HEK293 (cell line): ENCODE results near the gene SECTM1.

Experiments
- CTCF ChIA-PET: fragments of 350-600 bp; formaldehyde crosslinking; extraction: SDS; loops from one replicate; lab custom pipeline; 2021; ENCODE audit warnings: antibody characterized with exemption; lab: Yijun Ruan, JAX
- POLR2A ChIA-PET: fragments of 300-600 bp; formaldehyde crosslinking; extraction: SDS; loops from one replicate; lab custom pipeline; 2020; ENCODE audit warnings: antibody characterized with exemption, inconsistent platforms; lab: Yijun Ruan, JAX
- H3K27ac ChIP-seq: fragments of 200-500 bp; sonication (Bioruptor generic); 2 replicates; pipeline ENCODE4 v1.5.1; 2014; ENCODE audit warnings: low read depth, low read length, control low read depth, inconsistent platforms; ENCODE audit errors: extremely low read depth
- H3K36me3 ChIP-seq, 2 experiments: fragments of 200-500 bp in 1 of 2; sonication (Bioruptor generic) in 1 of 2; 1 replicate in 1 of 2; 2 replicates in 1 of 2; pipeline ENCODE4 v1.5.1; 2014 to 2017; ENCODE audit warnings: inconsistent platforms in 2 of 2, low read length in 2 of 2; ENCODE audit not compliant: control insufficient read depth in 2 of 2, insufficient read depth in 1 of 2
- H3K4me1 ChIP-seq: fragments of 200-500 bp; sonication (Bioruptor generic); 2 replicates; pipeline ENCODE4 v1.5.1; 2014; ENCODE audit warnings: mild to moderate bottlenecking, low read length, inconsistent platforms; ENCODE audit not compliant: control insufficient read depth, insufficient read depth
- H3K4me3 ChIP-seq: 2 replicates; pipeline ENCODE4 v1.5.1; 2011; ENCODE audit warnings: low read depth, mild to moderate bottlenecking, control low read depth, low read length, moderate library complexity
- H3K9me3 ChIP-seq: fragments of 200-500 bp; sonication (Bioruptor generic); 2 replicates; pipeline ENCODE4 v1.5.1; 2014; ENCODE audit warnings: low read depth, low read length, inconsistent platforms; ENCODE audit not compliant: control insufficient read depth, insufficient read depth
- ATF2 ChIP-seq: fragments of 450-650 bp; formaldehyde crosslinking; IDR thresholded peaks from 2 replicates; pipeline ENCODE4 v1.5.1; 2016; ENCODE audit warnings: missing biosample characterization, missing genetic modification characterization, low read depth
- BCL11A ChIP-seq: fragments of 450-650 bp; formaldehyde crosslinking; IDR thresholded peaks from 2 replicates; pipeline ENCODE4 v1.5.1; 2016; ENCODE audit warnings: low read depth, missing biosample characterization, missing genetic modification characterization
- GLIS1 ChIP-seq: fragments of 450-650 bp; formaldehyde crosslinking; IDR thresholded peaks from 2 replicates; pipeline ENCODE4 v1.5.1; 2016; ENCODE audit warnings: missing biosample characterization, missing genetic modification characterization
- HOXC10 ChIP-seq: sonication (generic); formaldehyde crosslinking; IDR thresholded peaks from 2 replicates; pipeline ENCODE4 v1.8.1; 2023; ENCODE audit warnings: mild to moderate bottlenecking, missing genetic modification reagents
- KLF17 ChIP-seq: fragments of 450-650 bp; formaldehyde crosslinking; IDR thresholded peaks from 2 replicates; pipeline ENCODE4 v1.5.1; 2016; ENCODE audit warnings: missing biosample characterization, missing genetic modification characterization
- PRDM6 ChIP-seq: fragments of 450-650 bp; formaldehyde crosslinking; IDR thresholded peaks from 2 replicates; pipeline ENCODE4 v1.5.1; 2017; ENCODE audit warnings: missing biosample characterization, missing genetic modification characterization
- REPIN1 ChIP-seq: fragments of 450-650 bp; formaldehyde crosslinking; IDR thresholded peaks from 2 replicates; pipeline ENCODE4 v1.5.1; 2017; ENCODE audit warnings: missing biosample characterization, missing genetic modification characterization, low read depth
- ZBTB17 ChIP-seq: fragments of 450-650 bp; formaldehyde crosslinking; IDR thresholded peaks from 2 replicates; pipeline ENCODE4 v1.5.1; 2016; ENCODE audit warnings: missing biosample characterization, missing genetic modification characterization
- ZFP37 ChIP-seq: fragments of 450-650 bp; formaldehyde crosslinking; IDR thresholded peaks from 2 replicates; pipeline ENCODE4 v1.5.1; 2016; ENCODE audit warnings: missing biosample characterization, missing genetic modification characterization
- ZNF10 ChIP-seq: fragments of 450-650 bp; formaldehyde crosslinking; IDR thresholded peaks from 2 replicates; pipeline ENCODE4 v1.5.1; 2017; ENCODE audit warnings: missing biosample characterization, missing genetic modification characterization
- ZNF148 ChIP-seq: fragments of 450-650 bp; formaldehyde crosslinking; IDR thresholded peaks from 2 replicates; pipeline ENCODE4 v1.5.0; 2017; ENCODE audit warnings: missing biosample characterization, missing genetic modification characterization, borderline replicate concordance
- ZNF16 ChIP-seq: fragments of 450-650 bp; formaldehyde crosslinking; IDR thresholded peaks from 2 replicates; pipeline ENCODE4 v1.5.1; 2016; ENCODE audit warnings: low read depth, missing biosample characterization, missing genetic modification characterization
- ZNF221 ChIP-seq: fragments of 450-650 bp; formaldehyde crosslinking; IDR thresholded peaks from 2 replicates; pipeline ENCODE4 v1.5.1; 2017; ENCODE audit warnings: missing biosample characterization, missing genetic modification characterization, borderline replicate concordance
- ZNF223 ChIP-seq: fragments of 450-650 bp; formaldehyde crosslinking; IDR thresholded peaks from 2 replicates; pipeline ENCODE4 v1.5.1; 2016; ENCODE audit warnings: missing biosample characterization, missing genetic modification characterization
- ZNF266 ChIP-seq: fragments of 450-650 bp; formaldehyde crosslinking; IDR thresholded peaks from 2 replicates; pipeline ENCODE4 v1.5.1; 2016; ENCODE audit warnings: missing biosample characterization, missing genetic modification characterization, low read depth
- ZNF302 ChIP-seq: fragments of 450-650 bp; formaldehyde crosslinking; IDR thresholded peaks from 2 replicates; pipeline ENCODE4 v1.5.1; 2016; ENCODE audit warnings: missing biosample characterization, missing genetic modification characterization, low read depth
- ZNF37A ChIP-seq: fragments of 450-650 bp; IDR thresholded peaks from 2 replicates; pipeline ENCODE4 v1.5.1; 2018; ENCODE audit warnings: missing biosample characterization, missing genetic modification characterization
- ZNF394 ChIP-seq: fragments of 450-650 bp; formaldehyde crosslinking; IDR thresholded peaks from 2 replicates; pipeline ENCODE4 v1.5.1; 2016; ENCODE audit warnings: missing biosample characterization, missing genetic modification characterization, mild to moderate bottlenecking, moderate library complexity, borderline replicate concordance
- ZNF433 ChIP-seq: fragments of 450-650 bp; formaldehyde crosslinking; IDR thresholded peaks from 2 replicates; pipeline ENCODE4 v1.5.1; 2016; ENCODE audit warnings: missing biosample characterization, missing genetic modification characterization, low read depth
- ZNF501 ChIP-seq: fragments of 450-650 bp; formaldehyde crosslinking; IDR thresholded peaks from 2 replicates; pipeline ENCODE4 v1.5.1; 2016; ENCODE audit warnings: missing biosample characterization, missing genetic modification characterization
- ZNF561 ChIP-seq: fragments of 450-650 bp; IDR thresholded peaks from 2 replicates; pipeline ENCODE4 v1.5.1; 2018; ENCODE audit warnings: missing biosample characterization, missing genetic modification characterization, borderline replicate concordance
- ZNF600 ChIP-seq: fragments of 450-650 bp; formaldehyde crosslinking; IDR thresholded peaks from 2 replicates; pipeline ENCODE4 v1.5.1; 2016; ENCODE audit warnings: missing biosample characterization, missing genetic modification characterization
- ZNF785 ChIP-seq: fragments of 450-650 bp; formaldehyde crosslinking; IDR thresholded peaks from 2 replicates; pipeline ENCODE4 v1.5.1; 2016; ENCODE audit warnings: missing biosample characterization, missing genetic modification characterization

The SECTM1 gene

GRCh38 chr17:82281502-82282238 is 51.9 kb downstream of the SECTM1 start (continued):
- no peak for TF ChIP-seq ZNF302
- TF ChIP-seq BCL11A = no peak
- TF ChIP-seq ZNF561 (tag by site-specific recombination) = no peak
- 0 out of 2 replicates have a peak, but pooled peaks have one; percentile 45 for TF ChIP-seq ZNF148
- no peak for TF ChIP-seq ZNF501 (tag by site-specific recombination)

GRCh38 chr17:82281076-82281475 is 52.5 kb downstream of the SECTM1 start:
- TF ChIP-seq ZBTB17 (tag by site-specific recombination) = no peak
- TF ChIP-seq ZNF10 (tag by site-specific recombination) = peak; percentile 80
- CTCF ChIA-PET = interaction anchor here (0.7 to 0.8 kb wide), 2 partner anchors 19 to 52 kb away, joined by 3 read pairs; no protein-coding TSS in a partner anchor
- no peak overlapping the region for H3K27ac ChIP-seq
- peaks cover 9% of the 10 kb centered on the region for H3K4me1 ChIP-seq
- H3K36me3 ChIP-seq = peaks cover 0 to 4% of the 10 kb centered on the region in 2 experiments; a peak in 1 of 3 replicates
- POLR2A ChIA-PET = interaction anchor here (0.9 to 4.5 kb wide), 4 partner anchors 7 to 17 kb away, joined by 3 to 44 read pairs (median 13); partner anchors contain the start of gene CSNK1D
- no peaks in the 10 kb centered on the region for H3K9me3 ChIP-seq
- H3K4me3 ChIP-seq = no peak overlapping the region

GRCh38 chr17:82280537-82280936 is 53.0 kb downstream of the SECTM1 start:
- H3K36me3 ChIP-seq = peaks cover 0 to 4% of the 10 kb centered on the region in 2 experiments; a peak in 1 of 3 replicates
- no peaks in the 10 kb centered on the region for H3K9me3 ChIP-seq
- H3K4me1 ChIP-seq = peaks cover 9% of the 10 kb centered on the region
- H3K4me3 ChIP-seq = no peak overlapping the region
- peak; percentile 77 for TF ChIP-seq GLIS1 (tag by site-specific recombination)
- no peak for TF ChIP-seq ATF2 (tag by site-specific recombination)
- TF ChIP-seq REPIN1 = no peak
- no peak for TF ChIP-seq KLF17
- TF ChIP-seq ZNF394 (tag by site-specific recombination) = peak; percentile 14; the same call in 1 of the 2 replicates
- TF ChIP-seq ZBTB17 (tag by site-specific recombination) = 0 out of 2 replicates have a peak, but pooled peaks have one; percentile 15
- no peak for TF ChIP-seq ZNF433 (tag by site-specific recombination)
- no peak for TF ChIP-seq ZFP37
- TF ChIP-seq PRDM6 (tag by site-specific recombination) = no peak
- no peak for TF ChIP-seq HOXC10 (CRISPR knock-in tag)
- no peak for TF ChIP-seq ZNF221 (tag by site-specific recombination)
- no peak for TF ChIP-seq ZNF37A (tag by site-specific recombination)
- no peak for TF ChIP-seq ZNF223
- no peak for TF ChIP-seq ZNF266
- no peak for TF ChIP-seq ZNF785 (tag by site-specific recombination)
- no peak for TF ChIP-seq ZNF600 (tag by site-specific recombination)
- TF ChIP-seq ZNF16 = no peak
- TF ChIP-seq, all 188 proteins: peak for 3
- CTCF ChIA-PET = no interaction called here
- POLR2A ChIA-PET = interaction anchor here (0.9 to 4.5 kb wide), 3 partner anchors 12 to 18 kb away, joined by 3 to 44 read pairs (median 4); no protein-coding TSS in a partner anchor
- H3K27ac ChIP-seq = no peak overlapping the region
